H1 (cell line): Measurements from ENCODE around the gene GABRB2. TPM values are rescaled to one million over a fixed set of nuclear protein-coding genes. Genes with fewer than 3 reads are reported as not detected.
A peak's percentile ranks its signal among the peaks of the same experiment; 100 is the strongest.

Experiments
- CTCF ChIA-PET: fragments of 300-600 bp; sonication (Branson Sonifier 250); formaldehyde crosslinking; loops from one replicate; lab custom pipeline; 2021; ENCODE audit not compliant: partially characterized antibody; lab: Charles Lee
- POLR2A ChIA-PET: fragments of 300-600 bp; sonication (Branson Sonifier 250); formaldehyde crosslinking; loops from one replicate; lab custom pipeline; 2021; ENCODE audit warnings: inconsistent platforms; ENCODE audit not compliant: partially characterized antibody; lab: Charles Lee
- DNase-seq, 2 experiments: peaks; one replicate each; pipeline versions ENCODE4 v3.0.0 to v3.0.0-alpha.2; 2010 to 2022; ENCODE audit warnings: low spot score in 2 of 2, low read depth in 1 of 2, mixed read lengths in 1 of 2
- FAIRE-seq: peaks from 2 replicates; lab custom pipeline; 2011; peaks lifted over from hg19 to GRCh38; lab: Jason Lieb, UNC
- H2AFZ ChIP-seq: 2 replicates; pipeline ENCODE4 v1.8.1; 2012; ENCODE audit warnings: low read length, inconsistent platforms
- H2AK5ac ChIP-seq: 2 replicates; pipeline ENCODE4 v1.6.1; 2013; ENCODE audit warnings: low read depth, low read length
- H2BK120ac ChIP-seq: replicated peaks from 2 replicates; pipeline ENCODE3; 2013; ENCODE audit warnings: low read depth, low read length, inconsistent platforms
- H2BK12ac ChIP-seq: 2 replicates; pipeline ENCODE4 v1.6.1; 2013; ENCODE audit warnings: low read depth, low read length
- H2BK15ac ChIP-seq: 2 replicates; pipeline ENCODE4 v1.6.1; 2013; ENCODE audit warnings: low read length
- H2BK20ac ChIP-seq: 2 replicates; pipeline ENCODE4 v1.6.1; 2013; ENCODE audit warnings: low read length
- H2BK5ac ChIP-seq: 2 replicates; pipeline ENCODE4 v1.6.1; 2013; ENCODE audit warnings: low read depth, low read length
- H3K14ac ChIP-seq: 2 replicates; pipeline ENCODE4 v1.6.1; 2013; ENCODE audit warnings: inconsistent platforms; ENCODE audit not compliant: insufficient read length
- H3K18ac ChIP-seq: 2 replicates; pipeline ENCODE4 v1.6.1; 2013; ENCODE audit warnings: low read length; ENCODE audit errors: extremely low read depth
- H3K23ac ChIP-seq: 2 replicates; pipeline ENCODE4 v1.6.1; 2013; ENCODE audit warnings: inconsistent platforms; ENCODE audit not compliant: insufficient read length
- H3K23me2 ChIP-seq: 2 replicates; pipeline ENCODE4 v1.6.1; 2013; ENCODE audit warnings: low read depth, low read length
- H3K27ac ChIP-seq: 2 replicates; pipeline ENCODE4 v1.6.1; 2011; ENCODE audit warnings: low read depth, low read length, inconsistent platforms
- H3K27me3 ChIP-seq, 4 experiments: replicated peaks in 1 of 4; 1 replicate in 1 of 4; 2 replicates in 3 of 4; pipeline versions ENCODE4 v1.6.1 to v1.8.1; 2011 to 2013; ENCODE audit warnings: low read length in 3 of 4, mild to moderate bottlenecking in 3 of 4, inconsistent platforms in 2 of 4, mixed read lengths in 2 of 4, moderate library complexity in 1 of 4; ENCODE audit not compliant: control insufficient read depth in 3 of 4, insufficient read depth in 3 of 4; ENCODE audit errors: extremely low read depth in 1 of 4
- H3K36me3 ChIP-seq, 4 experiments: 2 replicates each; pipeline versions ENCODE4 v1.6.1 to v1.8.1; 2011 to 2013; ENCODE audit warnings: mild to moderate bottlenecking in 4 of 4, low read length in 3 of 4, moderate library complexity in 2 of 4, control low read depth in 1 of 4, inconsistent platforms in 1 of 4; ENCODE audit not compliant: insufficient read depth in 4 of 4, control insufficient read depth in 2 of 4
- H3K4ac ChIP-seq: replicated peaks from 2 replicates; pipeline ENCODE3; 2013; ENCODE audit warnings: low read length, low read depth, mixed read lengths, inconsistent platforms; ENCODE audit not compliant: insufficient read length
- H3K4me1 ChIP-seq, 4 experiments: replicated peaks in 1 of 4; 1 replicate in 1 of 4; 2 replicates in 3 of 4; pipeline versions ENCODE4 v1.6.1 to v1.8.1; 2011 to 2013; ENCODE audit warnings: low read length in 3 of 4, inconsistent platforms in 2 of 4, mixed read lengths in 1 of 4; ENCODE audit not compliant: insufficient read depth in 4 of 4, control insufficient read depth in 3 of 4
- H3K4me2 ChIP-seq, 2 experiments: 2 replicates each; pipeline versions ENCODE4 v1.6.1 to v1.8.1; 2011 to 2013; ENCODE audit warnings: low read depth in 2 of 2, low read length in 2 of 2, control low read depth in 1 of 2, inconsistent platforms in 1 of 2, mild to moderate bottlenecking in 1 of 2; ENCODE audit not compliant: insufficient read depth in 1 of 2
- H3K4me3 ChIP-seq, 4 experiments: fragments of 200-600, 300-600 bp in 1 of 4; sonication (generic), shearing (Covaris generic), sonication (Bioruptor Twin) in 1 of 4; 2 replicates each; pipeline versions ENCODE4 v1.5.1 to v1.8.1; 2011 to 2016; ENCODE audit warnings: low read length in 4 of 4, low read depth in 3 of 4, control low read depth in 2 of 4, inconsistent platforms in 2 of 4, mild to moderate bottlenecking in 2 of 4, mixed read lengths in 1 of 4, moderate library complexity in 1 of 4; ENCODE audit not compliant: insufficient read depth in 2 of 4; ENCODE audit errors: extremely low read depth in 1 of 4
- H3K56ac ChIP-seq: replicated peaks from 2 replicates; pipeline ENCODE3; 2013; ENCODE audit warnings: low read depth, mild to moderate bottlenecking, mixed read lengths, low read length, inconsistent platforms; ENCODE audit not compliant: insufficient read length
- H3K79me1 ChIP-seq: 2 replicates; pipeline ENCODE4 v1.6.1; 2013; ENCODE audit warnings: low read depth, low read length, control low read depth
- H3K79me2 ChIP-seq, 2 experiments: 2 replicates each; pipeline versions ENCODE4 v1.6.1 to v1.8.1; 2012 to 2013; ENCODE audit warnings: low read length in 2 of 2, mild to moderate bottlenecking in 2 of 2, inconsistent platforms in 1 of 2; ENCODE audit not compliant: insufficient read depth in 2 of 2, control insufficient read depth in 1 of 2
- H3K9ac ChIP-seq, 4 experiments: replicated peaks in 1 of 4; 1 replicate in 1 of 4; 2 replicates in 3 of 4; pipeline versions ENCODE4 v1.6.1 to v1.8.1; 2011 to 2013; ENCODE audit warnings: low read depth in 3 of 4, low read length in 3 of 4, control low read depth in 2 of 4, mild to moderate bottlenecking in 2 of 4, moderate library complexity in 2 of 4, inconsistent platforms in 1 of 4; ENCODE audit errors: extremely low read depth in 1 of 4
- H3K9me3 ChIP-seq, 2 experiments: 2 replicates each; pipeline versions ENCODE4 v1.6.1 to v1.8.1; 2012 to 2013; ENCODE audit warnings: mild to moderate bottlenecking in 2 of 2, moderate library complexity in 2 of 2, control low read depth in 1 of 2, inconsistent platforms in 1 of 2, low read depth in 1 of 2, low read length in 1 of 2, mixed read lengths in 1 of 2; ENCODE audit not compliant: insufficient read depth in 2 of 2
- H4K20me1 ChIP-seq, 2 experiments: replicated peaks in 1 of 2; 2 replicates each; pipeline versions ENCODE3 to v1.8.1; 2011 to 2013; ENCODE audit warnings: inconsistent platforms in 2 of 2, low read length in 2 of 2, mild to moderate bottlenecking in 1 of 2; ENCODE audit not compliant: insufficient read depth in 2 of 2, control insufficient read depth in 1 of 2
- H4K5ac ChIP-seq: 2 replicates; pipeline ENCODE4 v1.6.1; 2013; ENCODE audit warnings: low read length, low read depth, mixed read lengths, inconsistent platforms; ENCODE audit not compliant: insufficient read length
- H4K8ac ChIP-seq: 2 replicates; pipeline ENCODE4 v1.8.0; 2013; ENCODE audit warnings: mild to moderate bottlenecking, moderate library complexity, low read length, inconsistent platforms; ENCODE audit not compliant: insufficient read depth; ENCODE audit errors: extremely low read depth
- H4K91ac ChIP-seq: replicated peaks from 2 replicates; pipeline ENCODE3; 2013; ENCODE audit warnings: low read length, mixed read lengths, inconsistent platforms; ENCODE audit not compliant: insufficient read length
- EZH2 ChIP-seq: fragments of 200-600 bp; sonication (generic); IDR thresholded peaks from 2 replicates; pipeline ENCODE4 v1.7.1; 2012; ENCODE audit warnings: low read depth, mild to moderate bottlenecking, moderate library complexity, low read length, inconsistent platforms; ENCODE audit not compliant: severe bottlenecking
- FOSL1 ChIP-seq: IDR thresholded peaks from 2 replicates; pipeline ENCODE4 v1.6.1; 2011; ENCODE audit warnings: mild to moderate bottlenecking, low read depth, low read length, moderate library complexity; ENCODE audit not compliant: insufficient read depth
- JUND ChIP-seq: IDR thresholded peaks from 2 replicates; pipeline ENCODE4 v1.6.1; 2011; ENCODE audit warnings: mild to moderate bottlenecking, improper control_type of control experiment, low read length
- KDM1A ChIP-seq: fragments of 200-600, 300-600 bp; sonication (generic); IDR thresholded peaks from 2 replicates; pipeline ENCODE4 v1.7.1; 2016; ENCODE audit warnings: mild to moderate bottlenecking, low read length, borderline replicate concordance
- KDM5A ChIP-seq: fragments of 200-600 bp; IDR thresholded peaks from 2 replicates; pipeline ENCODE4 v1.7.1; 2012; ENCODE audit warnings: mild to moderate bottlenecking, low read length, inconsistent platforms, mixed read lengths
- MAFK ChIP-seq: IDR thresholded peaks from 2 replicates; pipeline ENCODE4 v1.6.1; 2012; ENCODE audit warnings: low read depth, mild to moderate bottlenecking, improper control_type of control experiment, low read length
- NANOG ChIP-seq: IDR thresholded peaks from 2 replicates; pipeline ENCODE4 v1.6.1; 2011; ENCODE audit warnings: low read length, low read depth, mild to moderate bottlenecking, inconsistent platforms; ENCODE audit not compliant: insufficient read depth, poor library complexity, severe bottlenecking
- RAD21 ChIP-seq, 2 experiments: IDR thresholded peaks in 1 of 2; conservative IDR thresholded peaks in 1 of 2; 2 replicates each; pipeline ENCODE4 v1.6.1; 2011; ENCODE audit warnings: low read depth in 2 of 2, low read length in 2 of 2, improper control_type of control experiment in 1 of 2, inconsistent platforms in 1 of 2, mild to moderate bottlenecking in 1 of 2, moderate library complexity in 1 of 2
- SIX5 ChIP-seq: IDR thresholded peaks from 2 replicates; pipeline ENCODE4 v1.6.1; 2011; ENCODE audit warnings: mild to moderate bottlenecking, low read depth, low read length
- WGBS, 2 experiments: shearing (Covaris generic) in 1 of 2; methylation state at CpG; one replicate each; pipeline versions ENCODE4 v1.1.6 to v1.1.7; 2013 to 2015; ENCODE audit warnings: low lambda C conversion rate in 2 of 2, mixed read lengths in 2 of 2, inconsistent platforms in 1 of 2, low coverage in 1 of 2, missing lambda C conversion rate in 1 of 2; ENCODE audit not compliant: insufficient replicate concordance in 2 of 2, insufficient coverage in 1 of 2, insufficient read length in 1 of 2; ENCODE audit errors: extremely low coverage in 1 of 2, missing lambda C conversion rate in 1 of 2; 5-methylcytosine and 5-hydroxymethylcytosine counted together
- polyA plus RNA-seq, 7 experiments: library from polyadenylated mRNA; depleted of rRNA in 3 of 7; stranded (reverse) in 5 of 7; unstranded in 2 of 7; fragments of >200 nt in 5 of 7; fragments of 200-250 nt in 2 of 7; gene quantifications; 1 replicate in 5 of 7; 2 replicates in 1 of 7; 4 replicates in 1 of 7; pipeline versions ENCODE4 v1.2.1 to v1.2.3, GENCODE V29; 2011 to 2013; ENCODE audit warnings: missing spikeins in 2 of 7, mixed read lengths in 2 of 7
- total RNA-seq: library from RNA; stranded (reverse); fragmentation: NEBNext Ultra II Directional; extraction: Animal tissue kit (Norgen Biotek cat#: 25700); gene quantifications from 2 replicates; pipeline ENCODE4 v1.2.1, GENCODE V29; 2021
- TF ChIP-seq, protein P1 (sequence below): IDR thresholded peaks from 2 replicates; pipeline ENCODE4 v1.6.1; 2012; ENCODE audit warnings: low read length, inconsistent platforms
- TF ChIP-seq, protein P2 (sequence below): IDR thresholded peaks from 2 replicates; pipeline ENCODE4 v1.6.1; 2012; ENCODE audit warnings: inconsistent platforms

GABRB2 gene
- total and polyA plus RNA-seq, 2 of the 8 experiments (the other 6 are each of a cell fraction or from before 2014, with no cell fraction given), result 0.54 to 1.9 TPM

DNA sequence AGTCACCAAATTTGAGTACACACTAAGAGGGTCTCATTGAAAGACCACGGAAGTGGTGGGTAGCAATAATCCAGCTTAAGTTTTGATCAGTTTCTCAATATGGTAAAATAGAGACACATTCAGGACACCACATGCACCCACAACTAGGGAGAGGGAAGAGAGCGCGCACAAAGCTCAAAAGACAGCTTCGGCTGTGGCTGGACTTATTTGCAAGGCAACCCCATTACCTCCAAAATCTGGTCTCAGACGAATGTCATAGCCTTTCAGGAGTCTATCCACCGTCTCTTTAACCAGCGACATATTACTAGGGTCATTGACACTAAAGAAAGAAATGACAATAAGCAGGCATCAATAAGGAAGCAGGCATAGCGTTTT lies 443 bp downstream of the GABRB2 start:
- H2BK15ac ChIP-seq, result no peak overlapping the region
- H3K79me2 ChIP-seq, result no peaks in the 10 kb centered on the region
- no peak for FAIRE-seq
- H2BK5ac ChIP-seq, result no peak overlapping the region
- H2AK5ac ChIP-seq, result no peak overlapping the region
- peak overlapping the region; percentile 51 to 73 (median 55); a peak in 7 of 8 replicates for H3K4me3 ChIP-seq
- POLR2A ChIA-PET, result interaction anchor here (0.6 kb wide), 1 partner anchor 12 kb away, joined by 4 read pairs; no protein-coding TSS in a partner anchor
- H3K56ac ChIP-seq, result no peak overlapping the region
- CTCF ChIA-PET, result interaction anchor here (0.7 kb wide), 1 partner anchor 278 kb away, joined by 3 read pairs; no protein-coding TSS in a partner anchor
- peaks cover 1 to 2% of the 10 kb centered on the region in 2 experiments for H4K20me1 ChIP-seq
- no peak overlapping the region for H3K23ac ChIP-seq
- no peak overlapping the region for H4K91ac ChIP-seq
- no peak for DNase-seq
- no peak overlapping the region for H4K5ac ChIP-seq
- peak overlapping the region; percentile 91 to 97 for H3K4me2 ChIP-seq
- no peak overlapping the region for H2AFZ ChIP-seq
- WGBS, 2 experiments, result 9% methylated on average over 7 of the region's 8 CpGs; no CpG with 5 or more reads in 1 of the 2 experiments
- peaks cover 5 to 20% (median 13%) of the 10 kb centered on the region in 4 experiments; a peak in 6 of 7 replicates for H3K4me1 ChIP-seq
- H3K9me3 ChIP-seq, result no peaks in the 10 kb centered on the region
- no peak overlapping the region for H2BK120ac ChIP-seq
- peaks cover 22% of the 10 kb centered on the region for H3K23me2 ChIP-seq
- H2BK12ac ChIP-seq, result no peak overlapping the region
- no peak overlapping the region for H3K9ac ChIP-seq
- H4K8ac ChIP-seq, result no peak overlapping the region
- no peak overlapping the region for H3K14ac ChIP-seq
- H3K27me3 ChIP-seq, result peaks cover 20 to 58% (median 50%) of the 10 kb centered on the region in 4 experiments
- no peak overlapping the region for H3K4ac ChIP-seq
- no peak overlapping the region for H2BK20ac ChIP-seq
- no peak overlapping the region for H3K27ac ChIP-seq
- H3K18ac ChIP-seq, result no peak overlapping the region; the same call in 1 of the 2 replicates
- H3K79me1 ChIP-seq, result no peaks in the 10 kb centered on the region
- no peaks in the 10 kb centered on the region for H3K36me3 ChIP-seq
- TF ChIP-seq FOSL1 (no peak), KDM5A (no peak), RAD21 (IDR thresholded peaks at IDR 0.05 in 1 of 2, conservative IDR thresholded peaks at IDR 0.05 in 1 of 2; ENCODE audit: low read depth in 2 of 2, low read length in 2 of 2) (no peak), KDM1A (no peak), NANOG (no peak), JUND (no peak), EZH2 (peak; percentile 53), MAFK (no peak), SIX5 (no peak)
- TF ChIP-seq, protein P1, sequence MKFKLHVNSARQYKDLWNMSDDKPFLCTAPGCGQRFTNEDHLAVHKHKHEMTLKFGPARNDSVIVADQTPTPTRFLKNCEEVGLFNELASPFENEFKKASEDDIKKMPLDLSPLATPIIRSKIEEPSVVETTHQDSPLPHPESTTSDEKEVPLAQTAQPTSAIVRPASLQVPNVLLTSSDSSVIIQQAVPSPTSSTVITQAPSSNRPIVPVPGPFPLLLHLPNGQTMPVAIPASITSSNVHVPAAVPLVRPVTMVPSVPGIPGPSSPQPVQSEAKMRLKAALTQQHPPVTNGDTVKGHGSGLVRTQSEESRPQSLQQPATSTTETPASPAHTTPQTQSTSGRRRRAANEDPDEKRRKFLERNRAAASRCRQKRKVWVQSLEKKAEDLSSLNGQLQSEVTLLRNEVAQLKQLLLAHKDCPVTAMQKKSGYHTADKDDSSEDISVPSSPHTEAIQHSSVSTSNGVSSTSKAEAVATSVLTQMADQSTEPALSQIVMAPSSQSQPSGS, result no peak
- TF ChIP-seq, protein P2, sequence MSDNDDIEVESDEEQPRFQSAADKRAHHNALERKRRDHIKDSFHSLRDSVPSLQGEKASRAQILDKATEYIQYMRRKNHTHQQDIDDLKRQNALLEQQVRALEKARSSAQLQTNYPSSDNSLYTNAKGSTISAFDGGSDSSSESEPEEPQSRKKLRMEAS, result no peak
